GM12878 (cell line): Measurements from ENCODE around the gene TPRN. TPM values are rescaled to one million over a fixed set of nuclear protein-coding genes. Genes with fewer than 3 reads are reported as not detected.

Experiments used
- ATAC-seq: fragments of 200-7000 bp; cut with Tn5 transposase; 3 replicates; pipeline ENCODE4 v1.9.1; 2020; ENCODE audit warnings: mild to moderate bottlenecking, moderate library complexity
- BruUV-seq: library from RNA; stranded (reverse); fragments of 400-500 nt; replicated peaks from 2 replicates; lab custom pipeline; 2021; lab: Mats Ljungman, UMichigan
- CTCF ChIA-PET: fragments of 300-600 bp; sonication (Branson Sonifier 250); formaldehyde crosslinking; extraction: SDS; loops from one replicate; lab custom pipeline; 2021; ENCODE audit warnings: inconsistent platforms; lab: Yijun Ruan, JAX
- POLR2A ChIA-PET: fragments of 350-600 bp; formaldehyde crosslinking; extraction: SDS; loops from one replicate; lab custom pipeline; 2021; ENCODE audit warnings: inconsistent platforms; lab: Charles Lee
- RAD21 ChIA-PET: fragments of 300-600 bp; sonication (Branson Sonifier 250); formaldehyde crosslinking; loops from one replicate; lab custom pipeline; 2023; ENCODE audit warnings: antibody characterized with exemption; ENCODE audit not compliant: unreplicated experiment; lab: Charles Lee
- SMC1A ChIA-PET: fragments of 300-600 bp; sonication (Branson Sonifier 250); formaldehyde crosslinking; loops from one replicate; lab custom pipeline; 2023; ENCODE audit not compliant: unreplicated experiment, uncharacterized antibody; lab: Charles Lee
- DNase-seq: peaks from one replicate; pipeline ENCODE4 v3.0.0-alpha.2; 2011; ENCODE audit warnings: low read depth, low spot score
- FAIRE-seq: peaks from 3 replicates; lab custom pipeline; 2011; peaks lifted over from hg19 to GRCh38; lab: Jason Lieb, UNC
- H2AFZ ChIP-seq: 2 replicates; pipeline ENCODE4 v1.6.0; 2011; ENCODE audit warnings: low read depth, low read length, control low read depth; ENCODE audit not compliant: control insufficient read depth
- H3K27ac ChIP-seq: 2 replicates; pipeline ENCODE4 v1.5.1; 2011; ENCODE audit warnings: control low read depth; ENCODE audit not compliant: control insufficient read depth, insufficient read depth
- H3K27me3 ChIP-seq, 2 experiments: replicated peaks in 1 of 2; 2 replicates each; pipeline versions ENCODE4 v1.6.0 to v1.6.1; 2011; ENCODE audit warnings: low read length in 1 of 2; ENCODE audit not compliant: control insufficient read depth in 2 of 2, insufficient read depth in 2 of 2
- H3K36me3 ChIP-seq, 2 experiments: 2 replicates each; pipeline ENCODE4 v1.5.1; 2011; ENCODE audit warnings: low read length in 1 of 2; ENCODE audit not compliant: control insufficient read depth in 2 of 2, insufficient read depth in 2 of 2
- H3K4me1 ChIP-seq: 2 replicates; pipeline ENCODE4 v1.6.1; 2011; ENCODE audit warnings: mild to moderate bottlenecking, low read length, moderate library complexity, mixed read lengths; ENCODE audit not compliant: control insufficient read depth, insufficient read depth
- H3K4me2 ChIP-seq: 2 replicates; pipeline ENCODE4 v1.6.0; 2011; ENCODE audit warnings: control low read depth; ENCODE audit not compliant: control insufficient read depth, insufficient read depth
- H3K4me3 ChIP-seq: fragments of 200-600 bp; sonication (generic); 2 replicates; pipeline ENCODE4 v1.5.1; 2016
- H3K79me2 ChIP-seq: 2 replicates; pipeline ENCODE4 v1.6.0; 2011; ENCODE audit warnings: low read length; ENCODE audit not compliant: control insufficient read depth, insufficient read depth
- H3K9ac ChIP-seq: 2 replicates; pipeline ENCODE4 v1.8.0; 2011; ENCODE audit warnings: low read length, control low read depth, mixed read lengths; ENCODE audit not compliant: control insufficient read depth, insufficient read depth
- H3K9me3 ChIP-seq: replicated peaks from 3 replicates; pipeline ENCODE4 v1.5.1; 2011; ENCODE audit warnings: mild to moderate bottlenecking, low read length; ENCODE audit not compliant: control insufficient read depth, insufficient read depth
- H4K20me1 ChIP-seq: 2 replicates; pipeline ENCODE4 v1.6.0; 2011; ENCODE audit not compliant: control insufficient read depth, insufficient read depth
- ATF7 ChIP-seq: fragments of 450-650 bp; IDR thresholded peaks from 2 replicates; pipeline ENCODE4 v1.6.1; 2016; ENCODE audit warnings: low read depth, mild to moderate bottlenecking
- BCL11A ChIP-seq: IDR thresholded peaks from 2 replicates; pipeline ENCODE4 v1.6.1; 2011; ENCODE audit warnings: low read depth, low read length
- EZH2 ChIP-seq: IDR thresholded peaks from 2 replicates; pipeline ENCODE4 v1.6.1; 2012; ENCODE audit warnings: low read depth, mild to moderate bottlenecking, control low read depth, inconsistent platforms, low read length, borderline replicate concordance; ENCODE audit not compliant: control insufficient read depth
- FOXM1 ChIP-seq: IDR thresholded peaks from 2 replicates; pipeline ENCODE4 v1.6.1; 2012; ENCODE audit warnings: low read depth, mild to moderate bottlenecking, inconsistent platforms, low read length, moderate library complexity
- HDGF ChIP-seq: fragments of 450-650 bp; IDR thresholded peaks from 2 replicates; pipeline ENCODE4 v1.6.1; 2016; ENCODE audit warnings: antibody characterized with exemption
- IKZF1 ChIP-seq: fragments of 450-650 bp; conservative IDR thresholded peaks from 2 replicates; pipeline ENCODE4 v1.6.1; 2017; ENCODE audit warnings: antibody characterized with exemption, mild to moderate bottlenecking
- IRF5 ChIP-seq: fragments of 450-650 bp; IDR thresholded peaks from 2 replicates; pipeline ENCODE4 v1.6.1; 2017; ENCODE audit warnings: borderline replicate concordance
- LARP7 ChIP-seq: fragments of 450-650 bp; IDR thresholded peaks from 2 replicates; pipeline ENCODE4 v1.6.1; 2017; ENCODE audit warnings: mild to moderate bottlenecking
- NFIC ChIP-seq: IDR thresholded peaks from 2 replicates; pipeline ENCODE4 v1.6.1; 2012; ENCODE audit warnings: low read depth, mild to moderate bottlenecking, inconsistent platforms, low read length, moderate library complexity
- NRF1 ChIP-seq: conservative IDR thresholded peaks from 2 replicates; pipeline ENCODE4 v1.6.1; 2011; ENCODE audit warnings: mild to moderate bottlenecking, low read depth, low read length, improper control_type of control experiment
- RBBP5 ChIP-seq: fragments of 200-600 bp; sonication (generic); conservative IDR thresholded peaks from 2 replicates; pipeline ENCODE4 v1.6.1; 2016
- SUPT20H ChIP-seq: IDR thresholded peaks from 2 replicates; pipeline ENCODE4 v1.6.1; 2011; ENCODE audit warnings: low read depth, mild to moderate bottlenecking, low read length, moderate library complexity, borderline replicate concordance; ENCODE audit not compliant: control insufficient read depth
- TARDBP ChIP-seq: IDR thresholded peaks from 2 replicates; pipeline ENCODE4 v1.6.1; 2016; ENCODE audit warnings: borderline replicate concordance
- USF1 ChIP-seq: IDR thresholded peaks from 2 replicates; pipeline ENCODE4 v1.6.1; 2011; ENCODE audit warnings: borderline replicate concordance, low read depth, mild to moderate bottlenecking, moderate library complexity, mixed read lengths, low read length; ENCODE audit not compliant: insufficient read depth; ENCODE audit errors: extremely low read length
- ZNF207 ChIP-seq: fragments of 450-650 bp; IDR thresholded peaks from 2 replicates; pipeline ENCODE4 v1.6.1; 2014; ENCODE audit warnings: antibody characterized with exemption, mild to moderate bottlenecking, borderline replicate concordance
- ZNF622 ChIP-seq: fragments of 450-650 bp; IDR thresholded peaks from 2 replicates; pipeline ENCODE4 v1.6.1; 2017; ENCODE audit warnings: mild to moderate bottlenecking, inconsistent platforms
- ZSCAN29 ChIP-seq: fragments of 450-650 bp; IDR thresholded peaks from 2 replicates; pipeline ENCODE4 v1.6.1; 2017; ENCODE audit warnings: mild to moderate bottlenecking, moderate library complexity
- WGBS: methylation state at CpG from one replicate; pipeline ENCODE4 v1.1.6; 2016; ENCODE audit warnings: low lambda C conversion rate; ENCODE audit not compliant: insufficient replicate concordance, insufficient coverage; ENCODE audit errors: missing lambda C conversion rate; 5-methylcytosine and 5-hydroxymethylcytosine counted together
- in situ Hi-C: fragments of 300-500 bp; cut with MboI; formaldehyde crosslinking; loops from 9 replicates; pipeline ENCODE4 v1.14.3; 2018; ENCODE audit warnings: mixed read lengths
- intact Hi-C: fragments of 100-400 bp; cut with micrococcal nuclease; formaldehyde crosslinking; loops from one replicate; pipeline ENCODE4 v1.14.2; 2022; ENCODE audit not compliant: unreplicated experiment
- polyA plus RNA-seq, 11 experiments: library from polyadenylated mRNA; depleted of rRNA in 4 of 11; unstranded in 6 of 11; stranded (reverse) in 5 of 11; fragments of >200 nt; fragmentation: Nextera tagmentation in 4 of 11; fragmentation: Illumina TruSeq in 1 of 11; extraction: Ambion mirVana in 4 of 11; extraction: Trizol in 1 of 11; gene quantifications; 1 replicate in 1 of 11; 2 replicates in 10 of 11; pipeline versions ENCODE4 v1.2.1 to v1.2.3, GENCODE V29; 2011 to 2016; ENCODE audit warnings: inconsistent platforms in 2 of 11, missing spikeins in 2 of 11, low read depth in 1 of 11
- total RNA-seq, 4 experiments: library from RNA; depleted of rRNA in 3 of 4; stranded (reverse); fragments of >200 nt in 3 of 4; fragmentation: Illumina TruSeq in 1 of 4; extraction: Trizol in 1 of 4; gene quantifications; 2 replicates each; pipeline versions ENCODE4 v1.2.1 to v1.2.3, GENCODE V29; 2013 to 2021
- TF ChIP-seq, protein P1 (sequence below): IDR thresholded peaks from 2 replicates; pipeline ENCODE4 v1.6.1; 2012; ENCODE audit warnings: mild to moderate bottlenecking, low read depth, low read length
- TF ChIP-seq, protein P2 (sequence below): fragments of 450-650 bp; IDR thresholded peaks from 2 replicates; pipeline ENCODE4 v1.6.1; 2016; ENCODE audit warnings: mild to moderate bottlenecking

The TPRN gene
- total and polyA plus RNA-seq, 10 of the 15 experiments (the other 5 are each of a cell fraction or from before 2014, with no cell fraction given): 0.18 to 19.5 (median 3.1) TPM

- ChIA-PET SMC1A (no interaction called here), CTCF (interaction anchor here (1.3 kb wide), 1 partner anchor 151 kb away, joined by 3 read pairs; no protein-coding TSS in a partner anchor)
- H3K4me2 ChIP-seq: peak overlapping the region; percentile 93
- TF ChIP-seq IKZF1 (no peak), NRF1 (no peak), ZSCAN29 (no peak), IRF5 (no peak), EZH2 (no peak), FOXM1 (no peak), HDGF (no peak), NFIC (no peak), ATF7 (no peak), BCL11A (no peak), SUPT20H (no peak), ZNF207 (no peak), LARP7 (no peak), USF1 (no peak), TARDBP (no peak), RBBP5 (no peak), ZNF622 (no peak)
- TF ChIP-seq, protein P1, sequence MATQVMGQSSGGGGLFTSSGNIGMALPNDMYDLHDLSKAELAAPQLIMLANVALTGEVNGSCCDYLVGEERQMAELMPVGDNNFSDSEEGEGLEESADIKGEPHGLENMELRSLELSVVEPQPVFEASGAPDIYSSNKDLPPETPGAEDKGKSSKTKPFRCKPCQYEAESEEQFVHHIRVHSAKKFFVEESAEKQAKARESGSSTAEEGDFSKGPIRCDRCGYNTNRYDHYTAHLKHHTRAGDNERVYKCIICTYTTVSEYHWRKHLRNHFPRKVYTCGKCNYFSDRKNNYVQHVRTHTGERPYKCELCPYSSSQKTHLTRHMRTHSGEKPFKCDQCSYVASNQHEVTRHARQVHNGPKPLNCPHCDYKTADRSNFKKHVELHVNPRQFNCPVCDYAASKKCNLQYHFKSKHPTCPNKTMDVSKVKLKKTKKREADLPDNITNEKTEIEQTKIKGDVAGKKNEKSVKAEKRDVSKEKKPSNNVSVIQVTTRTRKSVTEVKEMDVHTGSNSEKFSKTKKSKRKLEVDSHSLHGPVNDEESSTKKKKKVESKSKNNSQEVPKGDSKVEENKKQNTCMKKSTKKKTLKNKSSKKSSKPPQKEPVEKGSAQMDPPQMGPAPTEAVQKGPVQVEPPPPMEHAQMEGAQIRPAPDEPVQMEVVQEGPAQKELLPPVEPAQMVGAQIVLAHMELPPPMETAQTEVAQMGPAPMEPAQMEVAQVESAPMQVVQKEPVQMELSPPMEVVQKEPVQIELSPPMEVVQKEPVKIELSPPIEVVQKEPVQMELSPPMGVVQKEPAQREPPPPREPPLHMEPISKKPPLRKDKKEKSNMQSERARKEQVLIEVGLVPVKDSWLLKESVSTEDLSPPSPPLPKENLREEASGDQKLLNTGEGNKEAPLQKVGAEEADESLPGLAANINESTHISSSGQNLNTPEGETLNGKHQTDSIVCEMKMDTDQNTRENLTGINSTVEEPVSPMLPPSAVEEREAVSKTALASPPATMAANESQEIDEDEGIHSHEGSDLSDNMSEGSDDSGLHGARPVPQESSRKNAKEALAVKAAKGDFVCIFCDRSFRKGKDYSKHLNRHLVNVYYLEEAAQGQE: no peak
- TF ChIP-seq, protein P2, sequence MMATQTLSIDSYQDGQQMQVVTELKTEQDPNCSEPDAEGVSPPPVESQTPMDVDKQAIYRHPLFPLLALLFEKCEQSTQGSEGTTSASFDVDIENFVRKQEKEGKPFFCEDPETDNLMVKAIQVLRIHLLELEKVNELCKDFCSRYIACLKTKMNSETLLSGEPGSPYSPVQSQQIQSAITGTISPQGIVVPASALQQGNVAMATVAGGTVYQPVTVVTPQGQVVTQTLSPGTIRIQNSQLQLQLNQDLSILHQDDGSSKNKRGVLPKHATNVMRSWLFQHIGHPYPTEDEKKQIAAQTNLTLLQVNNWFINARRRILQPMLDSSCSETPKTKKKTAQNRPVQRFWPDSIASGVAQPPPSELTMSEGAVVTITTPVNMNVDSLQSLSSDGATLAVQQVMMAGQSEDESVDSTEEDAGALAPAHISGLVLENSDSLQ: no peak
These were observed 14.2 kb downstream of the TPRN start for GRCh38 chr9:137186385-137186784.

More at GRCh38 chr9:137186385-137186784, 14.2 kb downstream of the TPRN start:
- FAIRE-seq (no peak), ATAC-seq (no peak), DNase-seq (no peak)
- no peaks in the 10 kb centered on the region for H3K27me3 ChIP-seq
- POLR2A ChIA-PET: interaction anchor here (4.6 kb wide), 1 partner anchor 37 kb away, joined by 22 read pairs; the partner anchor contains the start of genes CYSRT1 and RNF208
- in situ Hi-C loops: no loop called here
- RAD21 ChIA-PET: interaction anchor here (3.6 kb wide), 1 partner anchor 37 kb away, joined by 23 read pairs; the partner anchor contains the start of gene RNF208
- intact Hi-C loops: loop anchor here (5.0 kb wide), 2 partner anchors 36 to 59 kb away; partner anchors contain the start of gene RNF208
- peaks cover 7% of the 10 kb centered on the region; the same call in 1 of the 2 replicates for H4K20me1 ChIP-seq
- H3K36me3 ChIP-seq: peaks cover 7 to 24% of the 10 kb centered on the region in 2 experiments
- no TSS peak for BruUV-seq
- H3K79me2 ChIP-seq: peaks cover 35% of the 10 kb centered on the region
- WGBS: 63% methylated on average over 6 of the region's 6 CpGs
- H3K4me3 ChIP-seq: no peak overlapping the region
- H2AFZ ChIP-seq: no peak overlapping the region
- peaks cover 22% of the 10 kb centered on the region for H3K4me1 ChIP-seq
- no peak overlapping the region for H3K27ac ChIP-seq
- H3K9ac ChIP-seq: no peak overlapping the region; the same call in 1 of the 2 replicates
- no peaks in the 10 kb centered on the region for H3K9me3 ChIP-seq
